GM21447 (cell line): Measurements from ENCODE around the gene VEGFD.
"Not testable (repeated sequence)": the region's sequence is repeated elsewhere in the genome, so short reads cannot be mapped to it uniquely, and the experiment has no call there.

Experiments used
- ATAC-seq: cut with Tn5 transposase; IDR thresholded peaks from one replicate; pipeline ENCODE4 v1.9.1; 2021; ENCODE audit not compliant: unreplicated experiment

The VEGFD gene

DNA sequence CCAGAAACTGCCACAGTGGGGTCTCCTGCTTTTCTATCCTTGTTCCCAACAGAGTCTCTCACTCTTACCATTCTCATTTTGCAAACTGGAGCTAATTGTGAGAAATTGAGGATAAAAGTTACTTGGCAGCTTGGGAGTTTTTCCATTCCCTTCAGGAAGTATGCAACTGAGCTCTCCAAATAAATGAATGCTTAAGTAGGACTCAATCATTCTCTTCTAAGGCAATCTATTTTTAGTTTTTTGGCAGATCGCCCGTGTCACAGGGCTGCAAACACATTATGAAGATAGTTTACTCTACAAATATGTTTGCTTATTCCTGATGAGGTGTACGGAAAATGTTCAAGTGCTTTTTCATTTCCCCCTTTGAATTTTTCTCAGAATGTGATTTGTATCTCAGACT lies 74.1 kb downstream of the VEGFD start:
- no peak for ATAC-seq

DNA sequence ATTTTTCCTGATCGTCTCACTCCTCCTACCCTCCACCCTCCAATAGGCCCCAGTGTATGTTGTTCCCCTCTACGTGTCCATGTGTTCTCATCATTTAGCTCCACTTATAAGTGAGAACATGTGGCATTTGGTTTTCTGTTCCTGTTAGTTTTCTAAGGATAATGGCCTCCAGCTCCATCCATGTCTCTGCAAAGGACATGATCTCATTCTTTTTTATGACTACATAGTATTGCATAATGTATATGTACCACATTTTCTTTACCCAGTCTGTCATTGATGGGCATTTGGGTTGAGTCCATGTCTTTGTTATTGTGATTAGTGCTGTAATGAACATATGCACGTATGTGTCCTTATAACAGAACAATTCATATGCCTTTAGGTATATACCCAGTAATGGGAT lies 78.3 kb downstream of the VEGFD start:
- not testable (repeated sequence) for ATAC-seq

DNA sequence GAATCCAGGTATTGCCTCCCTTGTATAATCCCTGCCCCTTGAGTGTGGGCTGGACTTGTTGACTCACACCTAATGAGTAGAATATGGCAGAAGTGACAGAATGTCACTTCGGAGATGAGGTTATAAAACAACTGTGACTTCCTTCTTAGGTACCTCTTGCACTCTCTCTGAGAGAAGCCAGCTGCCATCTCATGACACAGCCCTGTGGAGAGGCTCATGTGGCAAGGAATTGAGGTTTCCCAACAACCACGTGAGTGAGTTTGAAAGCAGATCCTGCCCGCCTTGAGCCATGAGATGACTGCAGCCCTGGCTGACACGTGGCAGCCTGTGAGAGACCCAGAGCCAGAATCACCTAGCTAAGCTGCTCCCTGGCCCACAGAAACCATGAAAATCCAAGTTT lies 82.3 kb downstream of the VEGFD start:
- ATAC-seq = peak; percentile 45

DNA sequence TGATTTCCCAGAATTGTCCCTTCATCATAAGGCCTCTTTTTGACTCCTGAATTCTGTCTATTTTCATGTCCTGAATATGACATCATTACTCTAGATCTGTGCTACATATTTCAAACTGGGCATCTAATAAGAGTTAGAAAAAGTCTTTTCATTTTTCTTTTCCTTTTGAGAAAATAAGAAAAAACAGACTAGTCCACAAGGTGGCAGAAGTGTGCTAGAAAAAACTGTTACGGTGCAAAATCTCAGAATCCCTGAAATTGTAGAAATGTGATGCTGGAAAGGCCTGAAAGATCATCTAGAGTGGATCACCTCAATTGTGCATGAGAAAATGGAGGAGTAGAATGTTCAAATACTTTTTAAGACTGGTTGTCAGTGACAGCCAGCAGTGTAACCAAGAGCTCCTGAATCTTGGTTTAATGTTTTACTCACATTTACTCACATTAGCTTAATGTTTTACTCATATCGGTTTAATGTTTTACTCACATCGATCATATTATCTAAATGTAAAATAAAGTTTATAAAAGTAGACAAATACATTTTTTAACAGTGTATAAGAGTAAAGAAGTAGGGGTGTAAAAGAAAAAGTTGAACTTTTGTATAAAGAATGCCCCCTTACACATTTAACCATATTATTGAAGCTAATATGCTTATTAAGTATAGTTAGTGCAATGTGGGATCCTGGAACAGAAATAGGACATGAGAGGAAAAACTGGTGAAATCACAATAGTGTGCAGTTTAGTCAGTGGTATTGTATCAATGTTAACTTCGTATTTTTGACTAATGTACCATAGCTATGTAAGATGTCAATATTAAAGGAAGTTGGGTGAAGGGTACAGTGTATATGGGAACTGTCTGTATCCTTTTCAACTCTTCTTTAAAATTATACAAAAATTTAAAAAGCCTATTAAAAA lies 84.0 kb downstream of the VEGFD start:
- no peak for ATAC-seq

DNA sequence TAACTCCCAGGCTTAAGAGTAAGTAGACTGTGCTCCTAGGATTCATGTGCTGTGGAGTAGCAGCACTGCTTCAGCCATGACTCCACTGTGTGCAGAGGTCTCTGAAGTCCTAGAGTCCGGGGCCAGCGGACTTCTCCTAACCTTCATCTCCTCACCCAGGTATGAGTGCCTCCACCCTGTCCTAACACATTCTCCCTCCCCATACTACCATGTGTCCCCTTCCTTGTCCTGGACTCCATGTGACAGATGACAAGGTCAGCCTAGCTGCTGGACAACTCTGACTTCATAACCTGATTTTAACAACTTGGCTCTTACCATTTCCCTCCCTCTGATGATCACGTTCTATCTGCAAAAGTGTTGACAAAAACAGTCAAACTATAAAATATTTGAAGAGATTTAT lies 85.4 kb downstream of the VEGFD start:
- no peak for ATAC-seq

DNA sequence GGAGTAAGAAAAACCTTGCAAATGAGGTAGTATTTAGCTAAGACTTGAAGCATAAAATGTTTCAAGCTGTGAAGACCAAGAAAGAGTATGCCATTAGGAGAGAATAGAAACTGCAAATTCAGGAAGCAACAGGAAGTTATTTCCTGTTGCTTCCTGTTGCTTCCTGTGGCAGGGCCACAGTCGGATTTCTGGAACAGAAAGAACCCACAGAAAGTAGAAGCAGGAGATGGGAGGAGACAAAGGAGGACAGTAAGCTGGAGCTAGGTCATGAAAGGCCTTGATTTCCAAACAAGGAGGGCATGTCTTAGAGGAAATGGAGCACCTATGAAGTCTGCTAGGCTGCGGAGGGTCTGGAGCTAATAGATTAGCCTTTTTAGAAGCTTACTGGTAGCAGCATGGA lies 86.0 kb downstream of the VEGFD start:
- ATAC-seq = no peak
